GM12878 (cell line): ENCODE data around the gene CKMT2. TPM values are rescaled to one million over a fixed set of nuclear protein-coding genes. Genes with fewer than 3 reads are reported as not detected.

Experiments used
- ATAC-seq: fragments of 200-7000 bp; cut with Tn5 transposase; 3 replicates; pipeline ENCODE4 v1.9.1; 2020; ENCODE audit warnings: mild to moderate bottlenecking, moderate library complexity
- BruUV-seq: library from RNA; stranded (reverse); fragments of 400-500 nt; replicated peaks from 2 replicates; lab custom pipeline; 2021; lab: Mats Ljungman, UMichigan
- CTCF ChIA-PET: fragments of 300-600 bp; sonication (Branson Sonifier 250); formaldehyde crosslinking; extraction: SDS; loops from one replicate; lab custom pipeline; 2021; ENCODE audit warnings: inconsistent platforms; lab: Yijun Ruan, JAX
- POLR2A ChIA-PET: fragments of 350-600 bp; formaldehyde crosslinking; extraction: SDS; loops from one replicate; lab custom pipeline; 2021; ENCODE audit warnings: inconsistent platforms; lab: Charles Lee
- RAD21 ChIA-PET: fragments of 300-600 bp; sonication (Branson Sonifier 250); formaldehyde crosslinking; loops from one replicate; lab custom pipeline; 2023; ENCODE audit warnings: antibody characterized with exemption; ENCODE audit not compliant: unreplicated experiment; lab: Charles Lee
- SMC1A ChIA-PET: fragments of 300-600 bp; sonication (Branson Sonifier 250); formaldehyde crosslinking; loops from one replicate; lab custom pipeline; 2023; ENCODE audit not compliant: unreplicated experiment, uncharacterized antibody; lab: Charles Lee
- DNase-seq: peaks from one replicate; pipeline ENCODE4 v3.0.0-alpha.2; 2011; ENCODE audit warnings: low read depth, low spot score
- FAIRE-seq: peaks from 3 replicates; lab custom pipeline; 2011; peaks lifted over from hg19 to GRCh38; lab: Jason Lieb, UNC
- H2AFZ ChIP-seq: 2 replicates; pipeline ENCODE4 v1.6.0; 2011; ENCODE audit warnings: low read depth, low read length, control low read depth; ENCODE audit not compliant: control insufficient read depth
- H3K27ac ChIP-seq: 2 replicates; pipeline ENCODE4 v1.5.1; 2011; ENCODE audit warnings: control low read depth; ENCODE audit not compliant: control insufficient read depth, insufficient read depth
- H3K27me3 ChIP-seq, 2 experiments: replicated peaks in 1 of 2; 2 replicates each; pipeline versions ENCODE4 v1.6.0 to v1.6.1; 2011; ENCODE audit warnings: low read length in 1 of 2; ENCODE audit not compliant: control insufficient read depth in 2 of 2, insufficient read depth in 2 of 2
- H3K36me3 ChIP-seq, 2 experiments: 2 replicates each; pipeline ENCODE4 v1.5.1; 2011; ENCODE audit warnings: low read length in 1 of 2; ENCODE audit not compliant: control insufficient read depth in 2 of 2, insufficient read depth in 2 of 2
- H3K4me1 ChIP-seq: 2 replicates; pipeline ENCODE4 v1.6.1; 2011; ENCODE audit warnings: mild to moderate bottlenecking, low read length, moderate library complexity, mixed read lengths; ENCODE audit not compliant: control insufficient read depth, insufficient read depth
- H3K4me2 ChIP-seq: 2 replicates; pipeline ENCODE4 v1.6.0; 2011; ENCODE audit warnings: control low read depth; ENCODE audit not compliant: control insufficient read depth, insufficient read depth
- H3K4me3 ChIP-seq: fragments of 200-600 bp; sonication (generic); 2 replicates; pipeline ENCODE4 v1.5.1; 2016
- H3K79me2 ChIP-seq: 2 replicates; pipeline ENCODE4 v1.6.0; 2011; ENCODE audit warnings: low read length; ENCODE audit not compliant: control insufficient read depth, insufficient read depth
- H3K9ac ChIP-seq: 2 replicates; pipeline ENCODE4 v1.8.0; 2011; ENCODE audit warnings: low read length, control low read depth, mixed read lengths; ENCODE audit not compliant: control insufficient read depth, insufficient read depth
- H3K9me3 ChIP-seq: replicated peaks from 3 replicates; pipeline ENCODE4 v1.5.1; 2011; ENCODE audit warnings: mild to moderate bottlenecking, low read length; ENCODE audit not compliant: control insufficient read depth, insufficient read depth
- H4K20me1 ChIP-seq: 2 replicates; pipeline ENCODE4 v1.6.0; 2011; ENCODE audit not compliant: control insufficient read depth, insufficient read depth
- DPF2 ChIP-seq: fragments of 450-650 bp; IDR thresholded peaks from 2 replicates; pipeline ENCODE4 v1.6.1; 2017; ENCODE audit warnings: mild to moderate bottlenecking
- ESRRA ChIP-seq: IDR thresholded peaks from 2 replicates; pipeline ENCODE4 v1.6.1; 2012; ENCODE audit warnings: mild to moderate bottlenecking, low read length, improper control_type of control experiment
- FOXK2 ChIP-seq: fragments of 450-650 bp; IDR thresholded peaks from 2 replicates; pipeline ENCODE4 v1.6.1; 2017; ENCODE audit warnings: mild to moderate bottlenecking, moderate library complexity
- NFIC ChIP-seq: IDR thresholded peaks from 2 replicates; pipeline ENCODE4 v1.6.1; 2012; ENCODE audit warnings: low read depth, mild to moderate bottlenecking, inconsistent platforms, low read length, moderate library complexity
- NRF1 ChIP-seq: conservative IDR thresholded peaks from 2 replicates; pipeline ENCODE4 v1.6.1; 2011; ENCODE audit warnings: mild to moderate bottlenecking, low read depth, low read length, improper control_type of control experiment
- PRDM15 ChIP-seq: fragments of 450-650 bp; formaldehyde crosslinking; IDR thresholded peaks from 2 replicates; pipeline ENCODE4 v1.4.0; 2020; ENCODE audit warnings: mild to moderate bottlenecking, moderate library complexity
- ZNF622 ChIP-seq: fragments of 450-650 bp; IDR thresholded peaks from 2 replicates; pipeline ENCODE4 v1.6.1; 2017; ENCODE audit warnings: mild to moderate bottlenecking, inconsistent platforms
- WGBS: methylation state at CpG from one replicate; pipeline ENCODE4 v1.1.6; 2016; ENCODE audit warnings: low lambda C conversion rate; ENCODE audit not compliant: insufficient replicate concordance, insufficient coverage; ENCODE audit errors: missing lambda C conversion rate; 5-methylcytosine and 5-hydroxymethylcytosine counted together
- in situ Hi-C: fragments of 300-500 bp; cut with MboI; formaldehyde crosslinking; loops from 9 replicates; pipeline ENCODE4 v1.14.3; 2018; ENCODE audit warnings: mixed read lengths
- intact Hi-C: fragments of 100-400 bp; cut with micrococcal nuclease; formaldehyde crosslinking; loops from one replicate; pipeline ENCODE4 v1.14.2; 2022; ENCODE audit not compliant: unreplicated experiment
- polyA plus RNA-seq, 11 experiments: library from polyadenylated mRNA; depleted of rRNA in 4 of 11; unstranded in 6 of 11; stranded (reverse) in 5 of 11; fragments of >200 nt; fragmentation: Nextera tagmentation in 4 of 11; fragmentation: Illumina TruSeq in 1 of 11; extraction: Ambion mirVana in 4 of 11; extraction: Trizol in 1 of 11; gene quantifications; 1 replicate in 1 of 11; 2 replicates in 10 of 11; pipeline versions ENCODE4 v1.2.1 to v1.2.3, GENCODE V29; 2011 to 2016; ENCODE audit warnings: inconsistent platforms in 2 of 11, missing spikeins in 2 of 11, low read depth in 1 of 11
- total RNA-seq, 4 experiments: library from RNA; depleted of rRNA in 3 of 4; stranded (reverse); fragments of >200 nt in 3 of 4; fragmentation: Illumina TruSeq in 1 of 4; extraction: Trizol in 1 of 4; gene quantifications; 2 replicates each; pipeline versions ENCODE4 v1.2.1 to v1.2.3, GENCODE V29; 2013 to 2021
- TF ChIP-seq, protein P1 (sequence below): IDR thresholded peaks from 2 replicates; pipeline ENCODE4 v1.6.1; 2012; ENCODE audit warnings: low read depth, low read length, improper control_type of control experiment
- TF ChIP-seq, protein P2 (sequence below): fragments of 450-650 bp; IDR thresholded peaks from 2 replicates; pipeline ENCODE4 v1.6.1; 2016; ENCODE audit warnings: mild to moderate bottlenecking, moderate library complexity, borderline replicate concordance
- TF ChIP-seq, protein P3 (sequence below): fragments of 450-650 bp; IDR thresholded peaks from 2 replicates; pipeline ENCODE4 v1.6.1; 2018; ENCODE audit warnings: mild to moderate bottlenecking, low read depth, moderate library complexity; ENCODE audit not compliant: partially characterized antibody

Gene CKMT2
- total and polyA plus RNA-seq, 10 of the 15 experiments (the other 5 are each of a cell fraction or from before 2014, with no cell fraction given): 0.70 to 1.2 TPM; not detected in 8

DNA sequence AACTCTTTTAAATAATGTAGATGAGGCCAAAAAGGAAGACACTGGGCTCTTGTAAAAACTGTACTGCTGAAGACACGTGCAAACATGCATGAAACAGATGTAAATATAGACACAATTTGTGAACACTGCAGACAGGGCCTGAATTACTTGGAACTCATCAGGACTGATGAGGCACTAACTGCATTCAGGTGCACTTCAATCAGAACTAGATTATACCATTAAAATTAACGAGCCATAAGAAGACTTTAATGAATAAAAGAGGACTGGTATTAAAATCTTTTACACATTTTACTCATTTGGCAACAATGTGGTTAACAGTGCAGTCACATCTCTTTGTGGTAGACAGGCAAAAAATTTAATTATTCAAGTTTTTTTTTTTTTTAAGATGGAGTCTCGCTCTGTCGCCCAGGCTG lies 54.9 kb downstream of the CKMT2 start (continued):
- TF ChIP-seq, protein P1, sequence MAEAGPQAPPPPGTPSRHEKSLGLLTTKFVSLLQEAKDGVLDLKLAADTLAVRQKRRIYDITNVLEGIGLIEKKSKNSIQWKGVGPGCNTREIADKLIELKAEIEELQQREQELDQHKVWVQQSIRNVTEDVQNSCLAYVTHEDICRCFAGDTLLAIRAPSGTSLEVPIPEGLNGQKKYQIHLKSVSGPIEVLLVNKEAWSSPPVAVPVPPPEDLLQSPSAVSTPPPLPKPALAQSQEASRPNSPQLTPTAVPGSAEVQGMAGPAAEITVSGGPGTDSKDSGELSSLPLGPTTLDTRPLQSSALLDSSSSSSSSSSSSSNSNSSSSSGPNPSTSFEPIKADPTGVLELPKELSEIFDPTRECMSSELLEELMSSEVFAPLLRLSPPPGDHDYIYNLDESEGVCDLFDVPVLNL: no peak
- TF ChIP-seq, protein P2, sequence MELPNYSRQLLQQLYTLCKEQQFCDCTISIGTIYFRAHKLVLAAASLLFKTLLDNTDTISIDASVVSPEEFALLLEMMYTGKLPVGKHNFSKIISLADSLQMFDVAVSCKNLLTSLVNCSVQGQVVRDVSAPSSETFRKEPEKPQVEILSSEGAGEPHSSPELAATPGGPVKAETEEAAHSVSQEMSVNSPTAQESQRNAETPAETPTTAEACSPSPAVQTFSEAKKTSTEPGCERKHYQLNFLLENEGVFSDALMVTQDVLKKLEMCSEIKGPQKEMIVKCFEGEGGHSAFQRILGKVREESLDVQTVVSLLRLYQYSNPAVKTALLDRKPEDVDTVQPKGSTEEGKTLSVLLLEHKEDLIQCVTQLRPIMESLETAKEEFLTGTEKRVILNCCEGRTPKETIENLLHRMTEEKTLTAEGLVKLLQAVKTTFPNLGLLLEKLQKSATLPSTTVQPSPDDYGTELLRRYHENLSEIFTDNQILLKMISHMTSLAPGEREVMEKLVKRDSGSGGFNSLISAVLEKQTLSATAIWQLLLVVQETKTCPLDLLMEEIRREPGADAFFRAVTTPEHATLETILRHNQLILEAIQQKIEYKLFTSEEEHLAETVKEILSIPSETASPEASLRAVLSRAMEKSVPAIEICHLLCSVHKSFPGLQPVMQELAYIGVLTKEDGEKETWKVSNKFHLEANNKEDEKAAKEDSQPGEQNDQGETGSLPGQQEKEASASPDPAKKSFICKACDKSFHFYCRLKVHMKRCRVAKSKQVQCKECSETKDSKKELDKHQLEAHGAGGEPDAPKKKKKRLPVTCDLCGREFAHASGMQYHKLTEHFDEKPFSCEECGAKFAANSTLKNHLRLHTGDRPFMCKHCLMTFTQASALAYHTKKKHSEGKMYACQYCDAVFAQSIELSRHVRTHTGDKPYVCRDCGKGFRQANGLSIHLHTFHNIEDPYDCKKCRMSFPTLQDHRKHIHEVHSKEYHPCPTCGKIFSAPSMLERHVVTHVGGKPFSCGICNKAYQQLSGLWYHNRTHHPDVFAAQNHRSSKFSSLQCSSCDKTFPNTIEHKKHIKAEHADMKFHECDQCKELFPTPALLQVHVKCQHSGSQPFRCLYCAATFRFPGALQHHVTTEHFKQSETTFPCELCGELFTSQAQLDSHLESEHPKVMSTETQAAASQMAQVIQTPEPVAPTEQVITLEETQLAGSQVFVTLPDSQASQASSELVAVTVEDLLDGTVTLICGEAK: no peak

- SMC1A ChIA-PET: no interaction called here
- POLR2A ChIA-PET: no interaction called here
- no peaks in the 10 kb centered on the region for H3K36me3 ChIP-seq
- CTCF ChIA-PET: interaction anchor here (1.6 kb wide), 1 partner anchor 9 kb away, joined by 5 read pairs; no protein-coding TSS in a partner anchor
- H3K4me1 ChIP-seq: peaks cover 12% of the 10 kb centered on the region
- H3K79me2 ChIP-seq: no peaks in the 10 kb centered on the region
- no peak overlapping the region for H2AFZ ChIP-seq
- in situ Hi-C loops: no loop called here
- DNase-seq (no peak), ATAC-seq (no peak), FAIRE-seq (no peak)
- no TSS peak for BruUV-seq
- H4K20me1 ChIP-seq: no peaks in the 10 kb centered on the region
- no peak overlapping the region for H3K4me2 ChIP-seq
- 93% methylated on average over 1 of the region's 1 CpG for WGBS
- RAD21 ChIA-PET: no interaction called here
- peaks cover 10% of the 10 kb centered on the region for H3K9me3 ChIP-seq
- H3K4me3 ChIP-seq: no peak overlapping the region
- H3K9ac ChIP-seq: no peak overlapping the region
- intact Hi-C loops: no loop called here
- no peaks in the 10 kb centered on the region for H3K27me3 ChIP-seq
- no peak overlapping the region for H3K27ac ChIP-seq
- TF ChIP-seq DPF2 (no peak), NFIC (no peak), FOXK2 (no peak), NRF1 (no peak), ZNF622 (no peak), PRDM15 (CRISPR knock-in tag) (no peak), ESRRA (no peak)
- TF ChIP-seq, protein P3, sequence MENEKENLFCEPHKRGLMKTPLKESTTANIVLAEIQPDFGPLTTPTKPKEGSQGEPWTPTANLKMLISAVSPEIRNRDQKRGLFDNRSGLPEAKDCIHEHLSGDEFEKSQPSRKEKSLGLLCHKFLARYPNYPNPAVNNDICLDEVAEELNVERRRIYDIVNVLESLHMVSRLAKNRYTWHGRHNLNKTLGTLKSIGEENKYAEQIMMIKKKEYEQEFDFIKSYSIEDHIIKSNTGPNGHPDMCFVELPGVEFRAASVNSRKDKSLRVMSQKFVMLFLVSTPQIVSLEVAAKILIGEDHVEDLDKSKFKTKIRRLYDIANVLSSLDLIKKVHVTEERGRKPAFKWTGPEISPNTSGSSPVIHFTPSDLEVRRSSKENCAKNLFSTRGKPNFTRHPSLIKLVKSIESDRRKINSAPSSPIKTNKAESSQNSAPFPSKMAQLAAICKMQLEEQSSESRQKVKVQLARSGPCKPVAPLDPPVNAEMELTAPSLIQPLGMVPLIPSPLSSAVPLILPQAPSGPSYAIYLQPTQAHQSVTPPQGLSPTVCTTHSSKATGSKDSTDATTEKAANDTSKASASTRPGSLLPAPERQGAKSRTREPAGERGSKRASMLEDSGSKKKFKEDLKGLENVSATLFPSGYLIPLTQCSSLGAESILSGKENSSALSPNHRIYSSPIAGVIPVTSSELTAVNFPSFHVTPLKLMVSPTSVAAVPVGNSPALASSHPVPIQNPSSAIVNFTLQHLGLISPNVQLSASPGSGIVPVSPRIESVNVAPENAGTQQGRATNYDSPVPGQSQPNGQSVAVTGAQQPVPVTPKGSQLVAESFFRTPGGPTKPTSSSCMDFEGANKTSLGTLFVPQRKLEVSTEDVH: no peak
Measured at GRCh38 chr5:81290146-81290545, 57.0 kb downstream of the CKMT2 start.
